Renal cortex interstitium (tissue), 11 donors: ENCODE data around the gene DYSF. TPM values are rescaled to one million over a fixed set of nuclear protein-coding genes. Genes with fewer than 3 reads are reported as not detected.

Experiments used
- DNase-seq, 11 donors: peaks; one replicate each; pipeline ENCODE4 v3.0.0-alpha.2; 2013; ENCODE audit warnings: low read depth in 9 of 11, low spot score in 4 of 11; ENCODE audit errors: extremely low read depth in 1 of 11
- polyA plus RNA-seq, 3 donors: library from polyadenylated mRNA; unstranded; fragments of 120-200 nt; gene quantifications; one replicate each; pipeline ENCODE4 v1.2.1, GENCODE V29; 2013; ENCODE audit not compliant: insufficient read length in 3 of 3

The DYSF gene
- polyA plus RNA-seq, 3 donors = 15.2 to 20.0 (median 15.4) TPM

GRCh38 chr2:71669628-71670429 is 216.5 kb downstream of the DYSF start:
- no peak for DNase-seq

- DNase-seq = no peak
Measured at GRCh38 chr2:71670430-71670795, 217.1 kb downstream of the DYSF start.

- no peak for DNase-seq
Measured at GRCh38 chr2:71671203-71671854, 218.0 kb downstream of the DYSF start.

- DNase-seq = no peak
Measured at GRCh38 chr2:71671895-71672825, 218.8 kb downstream of the DYSF start.

GRCh38 chr2:71672826-71673795 is 219.8 kb downstream of the DYSF start:
- no peak for DNase-seq

- no peak for DNase-seq
Measured at GRCh38 chr2:71674158-71674851, 220.9 kb downstream of the DYSF start.

- peak in 5 of 11 donors; percentile 10 to 57 (median 30) for DNase-seq
Measured at GRCh38 chr2:71675296-71675695, 221.9 kb downstream of the DYSF start.

- DNase-seq = no peak
Measured at GRCh38 chr2:71678874-71679273, 225.5 kb downstream of the DYSF start.

- no peak for DNase-seq
Measured at GRCh38 chr2:71679491-71679890, 226.1 kb downstream of the DYSF start.

GRCh38 chr2:71680925-71681324 is 227.6 kb downstream of the DYSF start:
- DNase-seq = no peak

- no peak for DNase-seq
Measured at GRCh38 chr2:71681626-71682025, 228.3 kb downstream of the DYSF start.

GRCh38 chr2:71682341-71682740 is 229.0 kb downstream of the DYSF start:
- DNase-seq = no peak

- no peak for DNase-seq
Measured at GRCh38 chr2:71683070-71683469, 229.7 kb downstream of the DYSF start.

GRCh38 chr2:71683666-71684065 is 230.3 kb downstream of the DYSF start:
- DNase-seq = no peak

GRCh38 chr2:71684226-71685072 is 231.1 kb downstream of the DYSF start:
- DNase-seq = no peak

- DNase-seq = no peak
Measured at GRCh38 chr2:71685073-71685848, 231.9 kb downstream of the DYSF start.
